IMR-90 (cell line): ENCODE results near the gene MCRS1. TPM values are rescaled to one million over a fixed set of nuclear protein-coding genes. Genes with fewer than 3 reads are reported as not detected.

Source experiments
- ATAC-seq: fragments of 200-7000 bp; cut with Tn5 transposase; 2 replicates; pipeline ENCODE4 v1.9.1; 2020; ENCODE audit warnings: low read depth, mild to moderate bottlenecking, moderate library complexity
- BruUV-seq: library from RNA; stranded (reverse); fragments of 400-500 nt; replicated peaks from 2 replicates; lab custom pipeline; 2021; lab: Mats Ljungman, UMichigan
- CTCF ChIA-PET: fragments of 300-600 bp; formaldehyde crosslinking; extraction: SDS; loops from one replicate; lab custom pipeline; 2021; ENCODE audit warnings: antibody characterized with exemption; lab: Yijun Ruan, JAX
- POLR2A ChIA-PET: fragments of 300-600 bp; sonication (Branson Sonifier 250); formaldehyde crosslinking; loops from one replicate; lab custom pipeline; 2022; ENCODE audit warnings: antibody characterized with exemption; ENCODE audit not compliant: unreplicated experiment; lab: Charles Lee
- DNase-seq: peaks from one replicate; pipeline ENCODE4 v3.0.0; 2013
- H2AFZ ChIP-seq: replicated peaks from 2 replicates; pipeline ENCODE3; 2013; ENCODE audit warnings: low read length, mild to moderate bottlenecking; ENCODE audit not compliant: poor library complexity
- H2AK5ac ChIP-seq: 2 replicates; pipeline ENCODE4 v1.6.1; 2013; ENCODE audit warnings: low read depth, low read length, inconsistent platforms
- H2AK9ac ChIP-seq: replicated peaks from 2 replicates; pipeline ENCODE3; 2013; ENCODE audit warnings: mild to moderate bottlenecking, low read depth, low read length, moderate library complexity; ENCODE audit not compliant: poor library complexity
- H2BK120ac ChIP-seq: 2 replicates; pipeline ENCODE4 v1.6.1; 2013; ENCODE audit warnings: low read depth, low read length, inconsistent platforms
- H2BK15ac ChIP-seq: 3 replicates; pipeline ENCODE4 v1.6.1; 2013; ENCODE audit warnings: low read depth, low read length, inconsistent platforms
- H2BK20ac ChIP-seq: 2 replicates; pipeline ENCODE4 v1.6.1; 2013; ENCODE audit warnings: low read depth, mild to moderate bottlenecking, inconsistent platforms, low read length, moderate library complexity
- H2BK5ac ChIP-seq: 2 replicates; pipeline ENCODE4 v1.6.1; 2013; ENCODE audit warnings: mild to moderate bottlenecking, low read depth, low read length, inconsistent platforms; ENCODE audit not compliant: poor library complexity, severe bottlenecking
- H3K14ac ChIP-seq: replicated peaks from 2 replicates; pipeline ENCODE4 v1.6.1; 2013; ENCODE audit warnings: low read depth, low read length, inconsistent platforms
- H3K18ac ChIP-seq: 2 replicates; pipeline ENCODE4 v1.6.1; 2013; ENCODE audit warnings: low read depth, low read length, control low read depth
- H3K23ac ChIP-seq: 2 replicates; pipeline ENCODE4 v1.6.1; 2013; ENCODE audit warnings: low read depth, low read length, inconsistent platforms
- H3K27ac ChIP-seq: 2 replicates; pipeline ENCODE4 v1.5.1; 2013; ENCODE audit warnings: mild to moderate bottlenecking, control low read depth, low read length; ENCODE audit not compliant: insufficient read depth
- H3K27me3 ChIP-seq: 2 replicates; pipeline ENCODE4 v1.6.1; 2013; ENCODE audit warnings: low read length; ENCODE audit not compliant: control insufficient read depth, insufficient read depth
- H3K36me3 ChIP-seq: 2 replicates; pipeline ENCODE4 v1.6.1; 2013; ENCODE audit warnings: low read length, mixed read lengths; ENCODE audit not compliant: control insufficient read depth, insufficient read depth
- H3K4ac ChIP-seq: 2 replicates; pipeline ENCODE4 v1.6.1; 2013; ENCODE audit warnings: low read depth, low read length, inconsistent platforms
- H3K4me1 ChIP-seq: 2 replicates; pipeline ENCODE4 v1.6.1; 2013; ENCODE audit warnings: low read length, mixed read lengths; ENCODE audit not compliant: control insufficient read depth, insufficient read depth
- H3K4me2 ChIP-seq: 2 replicates; pipeline ENCODE4 v1.6.1; 2013; ENCODE audit warnings: low read depth, mild to moderate bottlenecking, control low read depth, low read length, moderate library complexity
- H3K4me3 ChIP-seq: 2 replicates; pipeline ENCODE4 v1.5.1; 2013; ENCODE audit warnings: low read depth, mild to moderate bottlenecking, control low read depth, low read length, moderate library complexity; ENCODE audit not compliant: insufficient read depth
- H3K56ac ChIP-seq: 2 replicates; pipeline ENCODE4 v1.6.1; 2013; ENCODE audit warnings: low read length, inconsistent platforms; ENCODE audit not compliant: insufficient read depth; ENCODE audit errors: extremely low read depth
- H3K79me1 ChIP-seq, 2 experiments: 2 replicates each; pipeline ENCODE4 v1.6.1; 2013; ENCODE audit warnings: low read length in 2 of 2, inconsistent platforms in 1 of 2, low read depth in 1 of 2
- H3K9ac ChIP-seq: 2 replicates; pipeline ENCODE4 v1.6.1; 2013; ENCODE audit warnings: low read depth, low read length, control low read depth
- H3K9me1 ChIP-seq: 2 replicates; pipeline ENCODE4 v1.6.1; 2013; ENCODE audit warnings: low read length, inconsistent platforms; ENCODE audit not compliant: insufficient read depth
- H3K9me3 ChIP-seq: 2 replicates; pipeline ENCODE4 v1.6.1; 2013; ENCODE audit warnings: low read length; ENCODE audit not compliant: control insufficient read depth, insufficient read depth
- H4K20me1 ChIP-seq: 2 replicates; pipeline ENCODE4 v1.6.1; 2013; ENCODE audit warnings: low read length, inconsistent platforms; ENCODE audit not compliant: insufficient read depth
- H4K5ac ChIP-seq: 2 replicates; pipeline ENCODE4 v1.6.1; 2013; ENCODE audit warnings: mild to moderate bottlenecking, low read depth, low read length, control low read depth
- H4K8ac ChIP-seq, 2 experiments: 2 replicates each; pipeline ENCODE4 v1.6.1; 2013; ENCODE audit warnings: low read depth in 2 of 2, low read length in 2 of 2, control low read depth in 1 of 2, inconsistent platforms in 1 of 2
- H4K91ac ChIP-seq: 2 replicates; pipeline ENCODE4 v1.6.1; 2013; ENCODE audit warnings: low read depth, low read length, inconsistent platforms; ENCODE audit not compliant: insufficient read depth
- BHLHE40 ChIP-seq: fragments of 150-350 bp; IDR thresholded peaks from 2 replicates; pipeline ENCODE4 v1.6.1; 2016; ENCODE audit warnings: mild to moderate bottlenecking, low read depth, low read length
- CEBPB ChIP-seq: IDR thresholded peaks from 2 replicates; pipeline ENCODE4 v1.6.1; 2012; ENCODE audit warnings: low read depth, low read length, improper control_type of control experiment
- CHD1 ChIP-seq: IDR thresholded peaks from 2 replicates; pipeline ENCODE4 v1.6.1; 2012; ENCODE audit warnings: low read depth, low read length, improper control_type of control experiment
- ELK1 ChIP-seq: fragments of 150-350 bp; IDR thresholded peaks from 2 replicates; pipeline ENCODE4 v1.6.1; 2016; ENCODE audit warnings: low read depth, mild to moderate bottlenecking, low read length, moderate library complexity, borderline replicate concordance
- FOS ChIP-seq: fragments of 150-350 bp; IDR thresholded peaks from 2 replicates; pipeline ENCODE4 v1.6.1; 2016; ENCODE audit warnings: low read depth, low read length
- MAFK ChIP-seq: IDR thresholded peaks from 2 replicates; pipeline ENCODE4 v1.6.1; 2012; ENCODE audit warnings: low read depth, low read length, improper control_type of control experiment
- MAZ ChIP-seq: IDR thresholded peaks from 2 replicates; pipeline ENCODE4 v1.6.1; 2012; ENCODE audit warnings: low read depth, mild to moderate bottlenecking, low read length, improper control_type of control experiment, moderate library complexity, borderline replicate concordance
- MXI1 ChIP-seq: IDR thresholded peaks from 2 replicates; pipeline ENCODE4 v1.6.1; 2012; ENCODE audit warnings: low read depth, mild to moderate bottlenecking, low read length, moderate library complexity, borderline replicate concordance
- NFE2L2 ChIP-seq: fragments of 150-350 bp; IDR thresholded peaks from 2 replicates; pipeline ENCODE4 v1.6.1; 2016; ENCODE audit warnings: low read depth, mild to moderate bottlenecking, low read length
- POLR2A ChIP-seq: IDR thresholded peaks from 2 replicates; pipeline ENCODE4 v1.6.1; 2012; ENCODE audit warnings: mild to moderate bottlenecking, low read depth, low read length
- RAD21 ChIP-seq: IDR thresholded peaks from 2 replicates; pipeline ENCODE4 v1.6.1; 2012; ENCODE audit warnings: low read length, improper control_type of control experiment
- RCOR1 ChIP-seq: IDR thresholded peaks from 2 replicates; pipeline ENCODE4 v1.6.1; 2012; ENCODE audit warnings: mild to moderate bottlenecking, low read length, improper control_type of control experiment; ENCODE audit not compliant: insufficient replicate concordance
- RFX5 ChIP-seq: IDR thresholded peaks from 2 replicates; pipeline ENCODE4 v1.8.0; 2012; ENCODE audit warnings: low read depth, mild to moderate bottlenecking, low read length, moderate library complexity
- SMC3 ChIP-seq: fragments of 150-350 bp; IDR thresholded peaks from 2 replicates; pipeline ENCODE4 v1.6.1; 2016; ENCODE audit warnings: low read depth, mild to moderate bottlenecking, antibody characterized with exemption, low read length, moderate library complexity
- WGBS, 2 experiments: methylation state at CpG; one replicate each; pipeline versions ENCODE4 v1.1.5 to v1.1.7; 2013; ENCODE audit warnings: missing lambda C conversion rate in 2 of 2; ENCODE audit not compliant: insufficient read length in 1 of 2; ENCODE audit errors: extremely low coverage in 2 of 2; 5-methylcytosine and 5-hydroxymethylcytosine counted together
- dilution Hi-C: fragments of 300-500 bp; cut with HindIII; formaldehyde crosslinking; loops from one replicate; pipeline ENCODE4 v1.14.3; 2018; ENCODE audit warnings: low sequenced_read_pairs; ENCODE audit not compliant: unreplicated experiment
- in situ Hi-C: fragments of 300-500 bp; cut with MboI; formaldehyde crosslinking; loops from 3 replicates; pipeline ENCODE4 v1.14.3; 2019; ENCODE audit warnings: low sequenced_read_pairs, inconsistent platforms, mixed read lengths
- intact Hi-C: fragments of 100-400 bp; cut with micrococcal nuclease; formaldehyde crosslinking; loops from 2 replicates; pipeline ENCODE4 v1.10.0; 2022
- polyA plus RNA-seq, 3 experiments: library from polyadenylated mRNA; depleted of rRNA; stranded (reverse); fragments of >200 nt; gene quantifications; 2 replicates each; pipeline ENCODE4 v1.2.3, GENCODE V29; 2012; ENCODE audit warnings: low replicate concordance in 1 of 3
- total RNA-seq: library from RNA; depleted of rRNA; stranded (reverse); fragments of >200 nt; gene quantifications from 2 replicates; pipeline ENCODE4 v1.2.3, GENCODE V29; 2012
- TF ChIP-seq, protein P1 (sequence below): conservative IDR thresholded peaks from 2 replicates; pipeline ENCODE4 v1.5.1; 2012; ENCODE audit warnings: mild to moderate bottlenecking, low read depth, low read length, improper control_type of control experiment
- TF ChIP-seq, protein P2 (sequence below): fragments of 150-350 bp; IDR thresholded peaks from 2 replicates; pipeline ENCODE4 v1.6.1; 2017; ENCODE audit warnings: mild to moderate bottlenecking, antibody characterized with exemption, low read length, low read depth

MCRS1 gene
- total and polyA plus RNA-seq, 2 of the 4 experiments (the other 2 are of a cell fraction), result 72.9 to 73.2 TPM

GRCh38 chr12:49547090-49547690, 20.8 kb downstream of the MCRS1 start:
- in situ Hi-C loops, result no loop called here
- DNase-seq, result no peak
- ChIA-PET CTCF (interaction anchor here (0.6 kb wide), 1 partner anchor 278 kb away, joined by 3 read pairs; no protein-coding TSS in a partner anchor), POLR2A (no interaction called here)
- Histone ChIP-seq H2BK20ac (no peak overlapping the region), H3K27ac (no peak overlapping the region), H3K14ac (no peak overlapping the region), H2BK5ac (no peak overlapping the region), H4K20me1 (no peaks in the 10 kb centered on the region), H3K4ac (no peak overlapping the region), H2AFZ (no peak overlapping the region), H4K91ac (no peak overlapping the region), H3K56ac (no peak overlapping the region), H2BK120ac (no peak overlapping the region), H4K5ac (no peak overlapping the region), H3K9ac (no peak overlapping the region), H3K4me1 (peaks cover 3% of the 10 kb centered on the region; the same call in 1 of the 2 replicates), H3K23ac (no peak overlapping the region), H3K4me2 (no peak overlapping the region), H3K36me3 (no peaks in the 10 kb centered on the region), H3K18ac (no peak overlapping the region), H3K9me3 (no peaks in the 10 kb centered on the region), H4K8ac (no peak overlapping the region), H3K79me1 (no peaks in the 10 kb centered on the region), H2AK5ac (no peak overlapping the region), H3K9me1 (no peaks in the 10 kb centered on the region), H3K4me3 (no peak overlapping the region), H2BK15ac (no peak overlapping the region), H3K27me3 (peaks cover 86% of the 10 kb centered on the region), H2AK9ac (no peak overlapping the region)
- dilution Hi-C loops, result no loop called here
- ATAC-seq, result no peak
- intact Hi-C loops, result no loop called here
- BruUV-seq, result no TSS peak
- TF ChIP-seq MAFK, result no peak
- no peak for TF ChIP-seq RAD21
- no peak for TF ChIP-seq NFE2L2
- no peak for TF ChIP-seq ELK1
- no peak for TF ChIP-seq CHD1
- TF ChIP-seq FOS, result no peak
- TF ChIP-seq MXI1, result no peak
- TF ChIP-seq, protein P1, sequence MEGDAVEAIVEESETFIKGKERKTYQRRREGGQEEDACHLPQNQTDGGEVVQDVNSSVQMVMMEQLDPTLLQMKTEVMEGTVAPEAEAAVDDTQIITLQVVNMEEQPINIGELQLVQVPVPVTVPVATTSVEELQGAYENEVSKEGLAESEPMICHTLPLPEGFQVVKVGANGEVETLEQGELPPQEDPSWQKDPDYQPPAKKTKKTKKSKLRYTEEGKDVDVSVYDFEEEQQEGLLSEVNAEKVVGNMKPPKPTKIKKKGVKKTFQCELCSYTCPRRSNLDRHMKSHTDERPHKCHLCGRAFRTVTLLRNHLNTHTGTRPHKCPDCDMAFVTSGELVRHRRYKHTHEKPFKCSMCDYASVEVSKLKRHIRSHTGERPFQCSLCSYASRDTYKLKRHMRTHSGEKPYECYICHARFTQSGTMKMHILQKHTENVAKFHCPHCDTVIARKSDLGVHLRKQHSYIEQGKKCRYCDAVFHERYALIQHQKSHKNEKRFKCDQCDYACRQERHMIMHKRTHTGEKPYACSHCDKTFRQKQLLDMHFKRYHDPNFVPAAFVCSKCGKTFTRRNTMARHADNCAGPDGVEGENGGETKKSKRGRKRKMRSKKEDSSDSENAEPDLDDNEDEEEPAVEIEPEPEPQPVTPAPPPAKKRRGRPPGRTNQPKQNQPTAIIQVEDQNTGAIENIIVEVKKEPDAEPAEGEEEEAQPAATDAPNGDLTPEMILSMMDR, result no peak
- TF ChIP-seq RCOR1, result no peak
- no peak for TF ChIP-seq CEBPB
- no peak for TF ChIP-seq RFX5
- no peak for TF ChIP-seq POLR2A
- no peak for TF ChIP-seq MAZ
- no peak for TF ChIP-seq SMC3
- TF ChIP-seq BHLHE40, result no peak
- TF ChIP-seq, protein P2, sequence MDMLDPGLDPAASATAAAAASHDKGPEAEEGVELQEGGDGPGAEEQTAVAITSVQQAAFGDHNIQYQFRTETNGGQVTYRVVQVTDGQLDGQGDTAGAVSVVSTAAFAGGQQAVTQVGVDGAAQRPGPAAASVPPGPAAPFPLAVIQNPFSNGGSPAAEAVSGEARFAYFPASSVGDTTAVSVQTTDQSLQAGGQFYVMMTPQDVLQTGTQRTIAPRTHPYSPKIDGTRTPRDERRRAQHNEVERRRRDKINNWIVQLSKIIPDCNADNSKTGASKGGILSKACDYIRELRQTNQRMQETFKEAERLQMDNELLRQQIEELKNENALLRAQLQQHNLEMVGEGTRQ, result no peak
- 75% methylated on average over 1 of the region's 7 CpGs; no CpG with 5 or more reads in 1 of the 2 experiments for WGBS, 2 experiments
